ENCODE measurements around the gene TMPRSS7.

TMPRSS7 gene

GRCh38 chr3:112109322-112109721 lies 74.8 kb downstream of the TMPRSS7 start:
- no peak for DNase-seq

GRCh38 chr3:112111785-112112402 lies 77.4 kb downstream of the TMPRSS7 start:
- peak in 1 of 2 experiments; percentile 15 for DNase-seq

GRCh38 chr3:112114576-112115160 lies 80.1 kb downstream of the TMPRSS7 start:
- DNase-seq, result no peak

GRCh38 chr3:112115161-112115739 lies 80.7 kb downstream of the TMPRSS7 start:
- no peak for DNase-seq

GRCh38 chr3:112115806-112116383 lies 81.4 kb downstream of the TMPRSS7 start:
- no peak for DNase-seq

- no peak for DNase-seq
Measured at GRCh38 chr3:112116748-112117186, 82.2 kb downstream of the TMPRSS7 start.

GRCh38 chr3:112117415-112117814 lies 82.9 kb downstream of the TMPRSS7 start:
- no peak for DNase-seq

GRCh38 chr3:112117841-112118571 lies 83.5 kb downstream of the TMPRSS7 start:
- no peak for DNase-seq

GRCh38 chr3:112119962-112120836 lies 85.7 kb downstream of the TMPRSS7 start:
- DNase-seq, result peak in 1 of 2 experiments; percentile 10

- DNase-seq, result no peak
Measured at GRCh38 chr3:112121577-112122547, 87.3 kb downstream of the TMPRSS7 start.

GRCh38 chr3:112122870-112123269 lies 88.3 kb downstream of the TMPRSS7 start:
- DNase-seq, result no peak

GRCh38 chr3:112123548-112123947 lies 89.0 kb downstream of the TMPRSS7 start:
- no peak for DNase-seq

GRCh38 chr3:112124907-112125607 lies 90.5 kb downstream of the TMPRSS7 start:
- DNase-seq, result no peak

GRCh38 chr3:112126511-112126911 lies 92.0 kb downstream of the TMPRSS7 start:
- DNase-seq, result no peak

GRCh38 chr3:112127522-112128494 lies 93.3 kb downstream of the TMPRSS7 start:
- DNase-seq, result no peak

GRCh38 chr3:112128843-112129727 lies 94.5 kb downstream of the TMPRSS7 start:
- DNase-seq, result no peak

- no peak for DNase-seq
Measured at GRCh38 chr3:112129925-112130637, 95.5 kb downstream of the TMPRSS7 start.

GRCh38 chr3:112130638-112130993 lies 96.1 kb downstream of the TMPRSS7 start:
- DNase-seq, result no peak

All from NCI-H187 (cell line).